Forelimb muscle (tissue), 1 donor: ENCODE data around the gene CAB39L. TPM values are rescaled to one million over a fixed set of nuclear protein-coding genes. Genes with fewer than 3 reads are reported as not detected.

Experiments
- DNase-seq: peaks from one replicate; pipeline ENCODE4 v3.0.0-alpha.2; 2013; ENCODE audit warnings: low read depth
- polyA plus RNA-seq: library from polyadenylated mRNA; unstranded; fragments of 120-200 nt; gene quantifications from one replicate; pipeline ENCODE4 v1.2.1, GENCODE V29; 2013; ENCODE audit not compliant: insufficient read length

CAB39L gene
- polyA plus RNA-seq = 4.2 TPM

- peak; percentile 97 for DNase-seq
These were observed at the start of gene CAB39L, which contains the start of gene SETDB2 for GRCh38 chr13:49443704-49444523. Gene CAB39L, minus strand, starts transcription at chr13:49444064. Its CDS starts 61,154 bp downstream, at chr13:49382910. Gene SETDB2, plus strand, starts transcription at chr13:49444274. Its CDS starts 7,620 bp downstream, at chr13:49451894.

GRCh38 chr13:49488563-49488962 is 44.7 kb upstream of the CAB39L start:
- no peak for DNase-seq

- DNase-seq = no peak
These were observed 37.9 kb upstream of the CAB39L start for GRCh38 chr13:49481788-49482187.

GRCh38 chr13:49476529-49476928 is 32.7 kb upstream of the CAB39L start:
- DNase-seq = no peak

- no peak for DNase-seq
These were observed 28.3 kb upstream of the CAB39L start for GRCh38 chr13:49472186-49472585.

GRCh38 chr13:49466292-49466838 is 22.5 kb upstream of the CAB39L start:
- DNase-seq = no peak

- no peak for DNase-seq
These were observed 20.9 kb upstream of the CAB39L start for GRCh38 chr13:49464621-49465325.

- DNase-seq = no peak
These were observed 20.2 kb upstream of the CAB39L start for GRCh38 chr13:49464085-49464484.

- no peak for DNase-seq
These were observed 15.7 kb upstream of the CAB39L start for GRCh38 chr13:49459580-49459979.

- no peak for DNase-seq
These were observed 13.4 kb upstream of the CAB39L start for GRCh38 chr13:49457221-49457620.

- DNase-seq = no peak
These were observed 12.3 kb upstream of the CAB39L start for GRCh38 chr13:49456156-49456555.

GRCh38 chr13:49455007-49455398 is 11.1 kb upstream of the CAB39L start:
- DNase-seq = no peak

- no peak for DNase-seq
These were observed 10.6 kb upstream of the CAB39L start for GRCh38 chr13:49454388-49455006.

- DNase-seq = no peak
These were observed 9.6 kb upstream of the CAB39L start for GRCh38 chr13:49453465-49453864.

GRCh38 chr13:49452725-49453457 is 9.0 kb upstream of the CAB39L start:
- DNase-seq = no peak

- DNase-seq = no peak
These were observed 6.4 kb upstream of the CAB39L start for GRCh38 chr13:49450105-49450819.

- DNase-seq = no peak
These were observed 4.9 kb upstream of the CAB39L start for GRCh38 chr13:49448753-49449152.

GRCh38 chr13:49446473-49446872 is 2.6 kb upstream of the CAB39L start:
- DNase-seq = no peak

GRCh38 chr13:49444524-49445395 is 896 bp upstream of the CAB39L start:
- DNase-seq = no peak

- no peak for DNase-seq
These were observed 534 bp downstream of the CAB39L start for GRCh38 chr13:49443357-49443703.
